Fibroblast of the aortic adventitia (primary cell): ENCODE data around the gene ECHDC3. TPM values are rescaled to one million over a fixed set of nuclear protein-coding genes. Genes with fewer than 3 reads are reported as not detected.

Experiments used
- DNase-seq: peaks from one replicate; pipeline ENCODE4 v3.0.0-alpha.2; 2010; ENCODE audit warnings: low read depth
- H3K4me3 ChIP-seq: 2 replicates; pipeline ENCODE4 v1.5.1; 2011; ENCODE audit warnings: low read depth, mild to moderate bottlenecking, control low read depth, low read length, moderate library complexity
- total RNA-seq: library from RNA; depleted of rRNA; stranded (reverse); fragments of >200 nt; gene quantifications from 2 replicates; pipeline ENCODE4 v1.2.3, GENCODE V29; 2012; ENCODE audit warnings: low replicate concordance
- TF ChIP-seq, protein P1 (sequence below): IDR thresholded peaks from 2 replicates; pipeline ENCODE4 v1.5.1; 2011; ENCODE audit warnings: mild to moderate bottlenecking, low read length, control low read depth, inconsistent platforms; ENCODE audit not compliant: insufficient read depth

Gene ECHDC3
- total RNA-seq, 1 donor = 1.2 TPM

DNA sequence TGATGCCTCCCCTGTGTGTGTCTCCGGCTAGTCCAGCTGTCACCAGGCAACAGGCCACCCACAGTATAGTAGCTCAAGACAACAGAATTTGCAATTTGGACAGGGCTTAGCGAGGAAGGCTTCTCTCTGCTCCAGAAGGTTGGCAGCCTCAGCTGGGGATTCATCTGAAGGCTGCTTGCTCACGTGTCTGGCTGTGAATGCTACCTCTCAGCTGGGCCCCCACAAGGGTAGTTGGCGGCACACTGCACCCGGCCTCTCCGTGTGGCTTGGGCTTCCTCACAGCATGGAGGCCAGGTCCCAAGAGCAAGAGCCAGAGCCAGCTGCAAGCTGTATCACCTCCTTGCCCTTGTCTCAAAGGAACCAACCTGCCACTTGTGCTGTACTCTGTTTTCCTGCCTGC lies 19.2 kb downstream of the ECHDC3 start:
- TF ChIP-seq, protein P1, sequence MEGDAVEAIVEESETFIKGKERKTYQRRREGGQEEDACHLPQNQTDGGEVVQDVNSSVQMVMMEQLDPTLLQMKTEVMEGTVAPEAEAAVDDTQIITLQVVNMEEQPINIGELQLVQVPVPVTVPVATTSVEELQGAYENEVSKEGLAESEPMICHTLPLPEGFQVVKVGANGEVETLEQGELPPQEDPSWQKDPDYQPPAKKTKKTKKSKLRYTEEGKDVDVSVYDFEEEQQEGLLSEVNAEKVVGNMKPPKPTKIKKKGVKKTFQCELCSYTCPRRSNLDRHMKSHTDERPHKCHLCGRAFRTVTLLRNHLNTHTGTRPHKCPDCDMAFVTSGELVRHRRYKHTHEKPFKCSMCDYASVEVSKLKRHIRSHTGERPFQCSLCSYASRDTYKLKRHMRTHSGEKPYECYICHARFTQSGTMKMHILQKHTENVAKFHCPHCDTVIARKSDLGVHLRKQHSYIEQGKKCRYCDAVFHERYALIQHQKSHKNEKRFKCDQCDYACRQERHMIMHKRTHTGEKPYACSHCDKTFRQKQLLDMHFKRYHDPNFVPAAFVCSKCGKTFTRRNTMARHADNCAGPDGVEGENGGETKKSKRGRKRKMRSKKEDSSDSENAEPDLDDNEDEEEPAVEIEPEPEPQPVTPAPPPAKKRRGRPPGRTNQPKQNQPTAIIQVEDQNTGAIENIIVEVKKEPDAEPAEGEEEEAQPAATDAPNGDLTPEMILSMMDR = no peak
- no peak overlapping the region for H3K4me3 ChIP-seq
- DNase-seq = no peak

DNA sequence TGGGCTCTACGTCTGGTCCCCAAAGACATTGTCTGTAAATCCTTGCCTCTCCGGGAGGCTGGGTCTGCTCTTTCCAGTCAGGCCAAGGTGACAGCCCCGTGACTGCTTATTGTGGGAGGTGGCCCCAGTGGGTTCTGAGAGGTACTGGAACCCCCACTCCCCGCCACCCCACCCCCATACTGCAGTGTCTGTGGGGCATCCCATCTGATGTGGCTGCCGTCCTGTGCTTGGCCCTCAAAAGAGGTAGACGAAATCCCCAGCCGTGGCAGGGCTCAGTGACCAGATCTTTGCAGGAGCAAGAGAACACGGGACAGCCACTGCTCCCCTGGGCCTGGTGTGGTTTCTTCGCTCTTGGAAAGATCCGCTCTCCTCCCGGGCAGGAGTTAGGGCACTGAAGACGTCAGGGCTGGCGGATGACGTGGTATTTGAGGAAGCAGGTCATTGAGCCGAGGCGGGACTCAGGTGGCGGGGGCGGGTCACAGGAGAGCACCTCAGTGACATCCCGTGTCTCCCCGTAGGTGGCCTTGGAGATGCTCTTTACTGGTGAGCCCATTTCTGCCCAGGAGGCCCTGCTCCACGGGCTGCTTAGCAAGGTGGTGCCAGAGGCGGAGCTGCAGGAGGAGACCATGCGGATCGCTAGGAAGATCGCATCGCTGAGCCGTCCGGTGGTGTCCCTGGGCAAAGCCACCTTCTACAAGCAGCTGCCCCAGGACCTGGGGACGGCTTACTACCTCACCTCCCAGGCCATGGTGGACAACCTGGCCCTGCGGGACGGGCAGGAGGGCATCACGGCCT lies 20.7 kb downstream of the ECHDC3 start:
- TF ChIP-seq, protein P1 = no peak

DNA sequence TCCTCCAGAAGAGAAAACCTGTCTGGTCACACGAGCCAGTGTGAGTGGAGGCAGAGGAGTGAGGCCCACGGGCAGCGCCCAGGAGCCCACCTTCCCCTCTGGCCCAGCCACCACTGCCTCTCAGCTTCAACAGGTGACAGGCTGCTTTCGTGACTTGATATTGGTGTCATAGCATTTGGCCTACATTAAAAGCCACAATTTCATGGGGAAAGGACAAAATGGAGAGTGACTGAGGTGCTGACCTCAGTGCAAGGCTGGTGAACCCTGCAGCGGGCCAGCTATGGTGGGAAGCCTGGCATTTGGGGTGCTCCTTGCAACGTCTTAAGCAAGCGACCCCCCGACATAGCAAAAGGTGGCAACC lies 21.3 kb downstream of the ECHDC3 start:
- TF ChIP-seq, protein P1 = no peak
- H3K4me3 ChIP-seq = no peak overlapping the region
- no peak for DNase-seq

More for the DNA sequence above, 20.7 kb downstream of the ECHDC3 start:
- no peak overlapping the region for H3K4me3 ChIP-seq
- DNase-seq = no peak

DNA sequence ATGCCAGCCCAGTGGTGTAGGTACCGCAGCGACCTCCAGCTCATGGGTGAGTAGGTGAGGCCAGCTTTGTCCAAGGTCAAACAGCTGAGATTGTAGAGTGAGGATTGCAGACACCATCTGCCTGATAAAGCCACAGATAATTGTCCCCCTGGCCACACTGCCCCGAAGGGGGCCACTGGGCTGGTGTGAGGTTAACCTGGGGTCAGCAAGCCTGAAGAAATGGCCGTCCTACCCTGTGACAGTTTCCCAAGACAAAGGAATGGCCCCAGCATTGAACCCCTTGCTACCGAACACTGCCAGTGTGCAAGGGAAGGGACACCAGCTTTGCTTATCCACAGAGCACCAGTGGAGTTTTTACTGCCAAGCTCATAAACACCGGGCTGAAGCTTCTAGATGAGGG lies 23.0 kb downstream of the ECHDC3 start:
- no peak overlapping the region for H3K4me3 ChIP-seq
- no peak for DNase-seq
- TF ChIP-seq, protein P1 = no peak

DNA sequence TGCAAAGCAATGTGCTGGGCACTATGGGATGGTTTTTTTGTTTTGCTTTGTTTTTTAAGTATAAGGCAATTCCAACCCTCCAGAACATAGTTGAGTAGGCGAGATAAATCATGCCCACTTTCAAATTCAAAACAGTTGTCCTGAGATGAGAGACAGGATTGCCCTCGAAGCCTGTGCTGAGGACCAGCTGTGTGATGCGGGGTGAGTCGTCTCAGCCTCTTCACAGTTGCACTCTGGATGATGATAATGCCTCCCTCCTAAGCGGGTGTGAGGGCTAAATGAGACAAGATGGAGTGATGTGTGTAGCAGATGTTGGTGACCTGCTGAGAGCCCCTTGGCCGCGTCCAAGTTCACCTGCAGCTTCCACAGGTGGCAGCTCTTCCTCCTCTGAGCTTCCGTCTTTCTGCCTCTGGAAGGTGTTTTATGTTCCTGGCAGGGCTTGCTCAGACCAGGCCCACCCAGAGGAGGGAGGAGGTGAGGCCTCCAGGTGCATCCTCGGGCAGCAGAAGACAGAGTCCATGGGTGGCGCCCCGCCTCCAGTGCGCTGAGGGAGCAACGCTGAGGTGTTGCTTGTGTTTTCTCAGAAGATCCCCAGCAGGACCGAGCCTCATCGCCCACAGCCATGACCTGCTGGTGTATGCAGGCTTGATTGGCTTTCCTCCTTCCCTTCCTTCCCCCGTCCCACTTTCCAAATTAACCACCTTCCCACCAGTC lies 30.6 kb downstream of the ECHDC3 start:
- TF ChIP-seq, protein P1 = no peak
- H3K4me3 ChIP-seq = no peak overlapping the region
- DNase-seq = no peak

DNA sequence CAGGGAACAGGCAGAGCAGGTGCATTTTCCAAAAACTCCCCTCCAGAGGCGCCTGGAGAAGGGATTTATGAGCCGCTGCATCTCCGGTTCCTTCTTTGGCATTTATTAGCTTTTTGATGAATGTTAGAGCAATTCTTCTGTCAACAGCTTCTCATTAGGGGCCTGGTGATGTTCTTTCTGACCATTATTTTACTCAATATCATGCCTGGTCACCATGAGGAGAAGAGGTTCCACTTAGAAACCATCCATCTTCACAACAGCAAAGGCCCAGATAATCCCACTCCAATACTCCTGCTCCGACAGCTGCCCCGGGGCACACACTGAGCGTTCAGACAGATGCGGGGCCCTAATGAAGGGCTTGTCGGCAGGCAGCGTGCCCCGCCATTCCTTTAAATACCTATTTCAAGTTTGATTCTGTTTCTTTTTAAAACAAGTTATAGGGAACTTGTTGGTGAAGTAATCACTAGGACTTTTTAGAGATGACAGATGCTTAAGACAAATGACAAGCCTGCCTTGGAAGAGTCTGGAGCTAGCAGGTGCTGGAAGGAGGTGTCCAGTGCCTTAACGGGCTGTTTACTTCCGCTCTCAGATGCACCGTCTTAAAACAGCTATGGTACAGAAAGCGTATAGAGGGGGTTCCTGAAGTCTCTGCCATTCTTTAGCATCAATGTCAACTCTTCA lies 31.7 kb downstream of the ECHDC3 start:
- TF ChIP-seq, protein P1 = no peak
- DNase-seq = no peak
- no peak overlapping the region for H3K4me3 ChIP-seq
